GM12874 (cell line): ENCODE results near the gene TRERF1.

Source experiments
- TF ChIP-seq, protein P1 (sequence below): IDR thresholded peaks from 2 replicates; pipeline ENCODE4 v1.5.1; 2011; ENCODE audit warnings: low read depth, mild to moderate bottlenecking, control low read depth, low read length, moderate library complexity; ENCODE audit not compliant: insufficient read depth

Gene TRERF1

DNA sequence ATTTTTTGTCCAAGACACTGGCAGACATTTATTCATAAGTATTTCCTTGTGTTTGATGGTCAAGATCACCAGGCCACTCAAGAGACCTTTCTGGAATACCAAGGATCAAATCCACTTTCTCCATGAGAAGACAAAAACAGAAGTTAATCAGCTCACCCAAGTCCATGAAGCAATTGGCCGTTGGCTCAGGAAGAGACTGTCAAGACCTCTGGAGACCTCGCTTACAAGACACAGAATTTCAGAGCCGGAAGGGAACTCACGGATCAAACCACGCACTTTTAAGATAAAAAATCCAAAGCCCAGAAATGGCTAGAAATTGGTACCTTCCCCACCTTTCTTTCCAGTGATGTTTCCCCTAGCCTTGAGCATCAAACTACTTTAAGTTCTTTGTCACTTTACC, 3.3 kb downstream of the TRERF1 start:
- TF ChIP-seq, protein P1, sequence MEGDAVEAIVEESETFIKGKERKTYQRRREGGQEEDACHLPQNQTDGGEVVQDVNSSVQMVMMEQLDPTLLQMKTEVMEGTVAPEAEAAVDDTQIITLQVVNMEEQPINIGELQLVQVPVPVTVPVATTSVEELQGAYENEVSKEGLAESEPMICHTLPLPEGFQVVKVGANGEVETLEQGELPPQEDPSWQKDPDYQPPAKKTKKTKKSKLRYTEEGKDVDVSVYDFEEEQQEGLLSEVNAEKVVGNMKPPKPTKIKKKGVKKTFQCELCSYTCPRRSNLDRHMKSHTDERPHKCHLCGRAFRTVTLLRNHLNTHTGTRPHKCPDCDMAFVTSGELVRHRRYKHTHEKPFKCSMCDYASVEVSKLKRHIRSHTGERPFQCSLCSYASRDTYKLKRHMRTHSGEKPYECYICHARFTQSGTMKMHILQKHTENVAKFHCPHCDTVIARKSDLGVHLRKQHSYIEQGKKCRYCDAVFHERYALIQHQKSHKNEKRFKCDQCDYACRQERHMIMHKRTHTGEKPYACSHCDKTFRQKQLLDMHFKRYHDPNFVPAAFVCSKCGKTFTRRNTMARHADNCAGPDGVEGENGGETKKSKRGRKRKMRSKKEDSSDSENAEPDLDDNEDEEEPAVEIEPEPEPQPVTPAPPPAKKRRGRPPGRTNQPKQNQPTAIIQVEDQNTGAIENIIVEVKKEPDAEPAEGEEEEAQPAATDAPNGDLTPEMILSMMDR, result no peak

DNA sequence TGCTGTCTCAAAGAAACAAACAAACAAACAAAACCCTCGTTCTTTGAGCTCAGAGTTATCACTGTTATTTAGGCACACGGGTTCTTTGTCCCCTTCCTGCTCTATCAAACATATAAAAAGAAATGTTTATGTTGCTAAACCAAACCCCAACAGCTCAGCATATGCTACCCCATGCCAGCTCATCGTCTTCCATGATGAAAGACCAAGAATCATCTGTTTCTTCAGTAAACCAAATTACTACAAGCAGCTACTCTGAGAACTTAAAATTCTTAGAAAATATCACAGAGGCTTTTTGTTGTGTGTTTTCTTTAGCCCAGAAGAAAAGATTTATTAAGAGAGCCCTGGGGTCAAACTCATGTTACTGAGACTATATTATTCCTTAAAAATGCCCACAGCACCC, 4.7 kb downstream of the TRERF1 start:
- TF ChIP-seq, protein P1, result no peak

DNA sequence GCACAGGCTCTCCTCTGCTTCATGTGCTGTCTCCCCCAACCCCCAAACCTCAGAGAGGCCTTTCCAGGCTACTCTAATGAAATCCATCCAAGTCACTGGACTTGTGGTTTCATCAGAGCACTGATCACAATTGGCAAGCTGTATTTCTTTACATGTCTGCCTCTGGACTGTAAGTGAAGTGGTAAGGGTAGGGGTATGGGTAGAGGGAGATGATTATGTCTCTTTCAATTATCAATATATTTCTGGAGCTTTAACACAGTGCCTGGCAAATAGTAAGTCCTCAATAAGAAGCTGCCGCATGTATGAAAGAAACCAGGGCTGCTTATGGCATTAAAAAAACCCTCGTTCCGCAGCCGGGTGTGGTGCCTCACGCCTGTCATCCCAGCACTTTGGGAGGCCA, 5.4 kb downstream of the TRERF1 start:
- TF ChIP-seq, protein P1, result no peak

DNA sequence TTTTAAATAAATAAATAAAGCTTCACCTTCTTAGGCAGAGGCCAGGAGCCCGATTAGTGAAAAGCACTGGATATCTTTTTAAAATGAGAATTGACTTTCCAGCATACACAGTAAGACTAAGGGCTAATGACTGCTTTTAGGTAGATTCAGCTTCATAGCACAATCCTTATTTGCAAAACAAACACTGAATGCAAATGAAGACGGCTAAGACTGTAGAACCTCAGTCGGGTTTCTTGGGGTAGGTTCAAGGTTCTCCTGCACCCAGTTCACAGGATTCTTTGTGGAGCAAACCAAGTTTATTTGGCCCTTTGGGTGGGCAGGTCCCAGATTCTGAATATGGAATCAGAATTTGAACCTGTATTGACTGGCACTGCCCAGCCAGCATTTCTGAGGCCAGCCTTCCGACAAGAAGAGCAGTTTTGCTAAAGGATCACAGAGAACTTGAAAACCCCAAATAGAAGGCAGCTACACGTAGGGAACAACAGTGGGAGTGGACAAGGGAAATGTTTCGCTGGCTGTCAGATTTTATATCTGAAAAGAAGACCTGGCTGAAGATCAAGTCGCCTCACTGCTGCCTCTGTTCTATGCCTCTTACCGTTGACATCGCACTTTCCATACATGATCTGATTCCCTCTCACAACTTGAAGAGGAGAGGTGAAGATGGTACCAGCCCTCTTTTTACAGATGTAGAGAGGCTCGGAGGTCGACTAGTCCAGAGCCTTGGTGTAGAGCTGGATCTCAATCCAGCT, 8.2 kb downstream of the TRERF1 start:
- TF ChIP-seq, protein P1, result no peak

DNA sequence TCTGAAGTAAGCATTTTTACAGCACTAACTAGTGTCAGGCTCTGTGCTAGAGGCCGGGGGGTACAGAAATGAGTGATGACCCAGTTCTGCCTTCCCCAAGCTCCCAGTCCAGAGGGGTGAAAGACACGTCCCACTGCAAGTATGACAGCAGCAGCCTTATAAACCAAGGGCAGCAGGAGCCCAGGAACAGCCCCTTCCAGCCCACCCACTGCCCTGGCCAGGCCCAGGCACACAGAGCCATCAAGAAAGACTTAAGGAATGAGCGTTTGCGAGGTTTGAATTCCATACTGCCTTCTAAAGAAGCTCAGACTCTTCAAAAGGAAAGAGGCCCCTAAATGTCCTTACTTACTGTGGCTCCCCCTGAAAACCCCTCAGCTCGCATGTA, 10.0 kb downstream of the TRERF1 start:
- TF ChIP-seq, protein P1, result no peak

DNA sequence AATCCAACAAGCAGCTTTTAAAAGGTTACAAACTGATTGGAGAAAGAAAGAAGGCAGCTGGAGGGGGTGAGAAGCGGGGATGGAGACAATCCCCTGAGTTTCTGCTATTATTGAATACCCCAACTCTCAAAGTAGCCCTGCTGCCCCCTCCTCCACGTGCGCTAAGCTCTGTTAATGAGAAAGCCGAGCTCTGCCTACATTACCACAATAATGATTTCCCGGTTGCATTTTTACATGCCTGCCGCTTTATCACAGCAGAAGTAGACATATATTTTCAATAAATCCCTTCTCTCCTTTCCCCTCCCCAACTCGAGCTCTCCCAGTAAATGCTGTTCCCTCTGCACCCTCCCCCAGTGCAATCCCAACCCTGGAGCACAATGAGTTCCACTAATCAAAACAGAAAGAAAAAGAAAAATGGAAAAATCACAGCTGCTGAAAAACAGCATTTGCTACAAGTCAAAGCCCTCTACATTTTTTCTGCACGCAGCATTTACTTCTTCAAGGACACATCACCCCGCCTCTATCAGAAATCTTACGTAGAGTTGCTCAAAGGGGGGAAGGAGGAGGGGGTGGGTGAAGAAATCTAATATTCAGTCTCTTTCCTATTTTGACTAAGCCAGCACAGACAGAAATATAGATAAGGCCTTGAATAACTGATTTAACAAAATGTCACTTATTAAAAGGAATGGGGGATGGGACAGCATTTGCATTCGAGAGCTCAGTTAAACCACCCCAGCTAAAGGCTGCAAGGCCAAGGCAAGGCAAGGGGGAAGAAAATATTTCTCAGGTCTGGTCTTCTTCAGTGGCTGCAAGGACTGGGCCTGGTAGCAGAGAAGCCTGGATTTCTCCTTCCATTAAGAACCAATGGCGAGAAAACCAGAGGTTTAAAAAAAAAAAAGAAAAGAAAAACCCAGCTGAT, 10.7 kb downstream of the TRERF1 start:
- TF ChIP-seq, protein P1, result no peak

DNA sequence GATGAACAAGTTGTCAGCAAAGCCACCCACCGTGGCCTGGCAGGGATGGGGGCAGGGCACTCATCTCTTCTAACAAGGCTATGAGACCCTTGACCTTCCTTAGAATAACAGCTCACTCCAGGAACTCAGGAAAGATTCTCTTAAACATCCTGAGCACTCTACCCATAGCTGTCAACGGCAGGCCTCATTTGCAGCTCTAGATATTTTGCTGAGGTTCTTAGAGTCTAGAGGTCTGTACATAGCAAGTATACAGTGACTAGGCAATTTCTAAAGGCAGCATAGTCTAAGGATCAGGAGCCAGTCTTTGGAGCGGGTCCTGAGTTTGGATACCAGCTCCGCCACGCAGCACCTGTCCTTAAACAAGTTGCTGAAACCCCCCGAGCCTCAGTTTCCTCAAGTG, 11.7 kb downstream of the TRERF1 start:
- TF ChIP-seq, protein P1, result no peak
